IMR-90 (cell line): Measurements from ENCODE around the gene TNRC6C. TPM values are rescaled to one million over a fixed set of nuclear protein-coding genes. Genes with fewer than 3 reads are reported as not detected.

Experiments
- ATAC-seq: fragments of 200-7000 bp; cut with Tn5 transposase; 2 replicates; pipeline ENCODE4 v1.9.1; 2020; ENCODE audit warnings: low read depth, mild to moderate bottlenecking, moderate library complexity
- BruUV-seq: library from RNA; stranded (reverse); fragments of 400-500 nt; replicated peaks from 2 replicates; lab custom pipeline; 2021; lab: Mats Ljungman, UMichigan
- CTCF ChIA-PET: fragments of 300-600 bp; formaldehyde crosslinking; extraction: SDS; loops from one replicate; lab custom pipeline; 2021; ENCODE audit warnings: antibody characterized with exemption; lab: Yijun Ruan, JAX
- POLR2A ChIA-PET: fragments of 300-600 bp; sonication (Branson Sonifier 250); formaldehyde crosslinking; loops from one replicate; lab custom pipeline; 2022; ENCODE audit warnings: antibody characterized with exemption; ENCODE audit not compliant: unreplicated experiment; lab: Charles Lee
- DNase-seq: peaks from one replicate; pipeline ENCODE4 v3.0.0; 2013
- H2AFZ ChIP-seq: replicated peaks from 2 replicates; pipeline ENCODE3; 2013; ENCODE audit warnings: low read length, mild to moderate bottlenecking; ENCODE audit not compliant: poor library complexity
- H2AK5ac ChIP-seq: 2 replicates; pipeline ENCODE4 v1.6.1; 2013; ENCODE audit warnings: low read depth, low read length, inconsistent platforms
- H2AK9ac ChIP-seq: replicated peaks from 2 replicates; pipeline ENCODE3; 2013; ENCODE audit warnings: mild to moderate bottlenecking, low read depth, low read length, moderate library complexity; ENCODE audit not compliant: poor library complexity
- H2BK120ac ChIP-seq: 2 replicates; pipeline ENCODE4 v1.6.1; 2013; ENCODE audit warnings: low read depth, low read length, inconsistent platforms
- H2BK15ac ChIP-seq: 3 replicates; pipeline ENCODE4 v1.6.1; 2013; ENCODE audit warnings: low read depth, low read length, inconsistent platforms
- H2BK20ac ChIP-seq: 2 replicates; pipeline ENCODE4 v1.6.1; 2013; ENCODE audit warnings: low read depth, mild to moderate bottlenecking, inconsistent platforms, low read length, moderate library complexity
- H2BK5ac ChIP-seq: 2 replicates; pipeline ENCODE4 v1.6.1; 2013; ENCODE audit warnings: mild to moderate bottlenecking, low read depth, low read length, inconsistent platforms; ENCODE audit not compliant: poor library complexity, severe bottlenecking
- H3K14ac ChIP-seq: replicated peaks from 2 replicates; pipeline ENCODE4 v1.6.1; 2013; ENCODE audit warnings: low read depth, low read length, inconsistent platforms
- H3K18ac ChIP-seq: 2 replicates; pipeline ENCODE4 v1.6.1; 2013; ENCODE audit warnings: low read depth, low read length, control low read depth
- H3K23ac ChIP-seq: 2 replicates; pipeline ENCODE4 v1.6.1; 2013; ENCODE audit warnings: low read depth, low read length, inconsistent platforms
- H3K27ac ChIP-seq: 2 replicates; pipeline ENCODE4 v1.5.1; 2013; ENCODE audit warnings: mild to moderate bottlenecking, control low read depth, low read length; ENCODE audit not compliant: insufficient read depth
- H3K27me3 ChIP-seq: 2 replicates; pipeline ENCODE4 v1.6.1; 2013; ENCODE audit warnings: low read length; ENCODE audit not compliant: control insufficient read depth, insufficient read depth
- H3K36me3 ChIP-seq: 2 replicates; pipeline ENCODE4 v1.6.1; 2013; ENCODE audit warnings: low read length, mixed read lengths; ENCODE audit not compliant: control insufficient read depth, insufficient read depth
- H3K4ac ChIP-seq: 2 replicates; pipeline ENCODE4 v1.6.1; 2013; ENCODE audit warnings: low read depth, low read length, inconsistent platforms
- H3K4me1 ChIP-seq: 2 replicates; pipeline ENCODE4 v1.6.1; 2013; ENCODE audit warnings: low read length, mixed read lengths; ENCODE audit not compliant: control insufficient read depth, insufficient read depth
- H3K4me2 ChIP-seq: 2 replicates; pipeline ENCODE4 v1.6.1; 2013; ENCODE audit warnings: low read depth, mild to moderate bottlenecking, control low read depth, low read length, moderate library complexity
- H3K4me3 ChIP-seq: 2 replicates; pipeline ENCODE4 v1.5.1; 2013; ENCODE audit warnings: low read depth, mild to moderate bottlenecking, control low read depth, low read length, moderate library complexity; ENCODE audit not compliant: insufficient read depth
- H3K56ac ChIP-seq: 2 replicates; pipeline ENCODE4 v1.6.1; 2013; ENCODE audit warnings: low read length, inconsistent platforms; ENCODE audit not compliant: insufficient read depth; ENCODE audit errors: extremely low read depth
- H3K79me1 ChIP-seq, 2 experiments: 2 replicates each; pipeline ENCODE4 v1.6.1; 2013; ENCODE audit warnings: low read length in 2 of 2, inconsistent platforms in 1 of 2, low read depth in 1 of 2
- H3K9ac ChIP-seq: 2 replicates; pipeline ENCODE4 v1.6.1; 2013; ENCODE audit warnings: low read depth, low read length, control low read depth
- H3K9me1 ChIP-seq: 2 replicates; pipeline ENCODE4 v1.6.1; 2013; ENCODE audit warnings: low read length, inconsistent platforms; ENCODE audit not compliant: insufficient read depth
- H3K9me3 ChIP-seq: 2 replicates; pipeline ENCODE4 v1.6.1; 2013; ENCODE audit warnings: low read length; ENCODE audit not compliant: control insufficient read depth, insufficient read depth
- H4K20me1 ChIP-seq: 2 replicates; pipeline ENCODE4 v1.6.1; 2013; ENCODE audit warnings: low read length, inconsistent platforms; ENCODE audit not compliant: insufficient read depth
- H4K5ac ChIP-seq: 2 replicates; pipeline ENCODE4 v1.6.1; 2013; ENCODE audit warnings: mild to moderate bottlenecking, low read depth, low read length, control low read depth
- H4K8ac ChIP-seq, 2 experiments: 2 replicates each; pipeline ENCODE4 v1.6.1; 2013; ENCODE audit warnings: low read depth in 2 of 2, low read length in 2 of 2, control low read depth in 1 of 2, inconsistent platforms in 1 of 2
- H4K91ac ChIP-seq: 2 replicates; pipeline ENCODE4 v1.6.1; 2013; ENCODE audit warnings: low read depth, low read length, inconsistent platforms; ENCODE audit not compliant: insufficient read depth
- BHLHE40 ChIP-seq: fragments of 150-350 bp; IDR thresholded peaks from 2 replicates; pipeline ENCODE4 v1.6.1; 2016; ENCODE audit warnings: mild to moderate bottlenecking, low read depth, low read length
- MAFK ChIP-seq: IDR thresholded peaks from 2 replicates; pipeline ENCODE4 v1.6.1; 2012; ENCODE audit warnings: low read depth, low read length, improper control_type of control experiment
- POLR2A ChIP-seq: IDR thresholded peaks from 2 replicates; pipeline ENCODE4 v1.6.1; 2012; ENCODE audit warnings: mild to moderate bottlenecking, low read depth, low read length
- WGBS, 2 experiments: methylation state at CpG; one replicate each; pipeline versions ENCODE4 v1.1.5 to v1.1.7; 2013; ENCODE audit warnings: missing lambda C conversion rate in 2 of 2; ENCODE audit not compliant: insufficient read length in 1 of 2; ENCODE audit errors: extremely low coverage in 2 of 2; 5-methylcytosine and 5-hydroxymethylcytosine counted together
- dilution Hi-C: fragments of 300-500 bp; cut with HindIII; formaldehyde crosslinking; loops from one replicate; pipeline ENCODE4 v1.14.3; 2018; ENCODE audit warnings: low sequenced_read_pairs; ENCODE audit not compliant: unreplicated experiment
- in situ Hi-C: fragments of 300-500 bp; cut with MboI; formaldehyde crosslinking; loops from 3 replicates; pipeline ENCODE4 v1.14.3; 2019; ENCODE audit warnings: low sequenced_read_pairs, inconsistent platforms, mixed read lengths
- intact Hi-C: fragments of 100-400 bp; cut with micrococcal nuclease; formaldehyde crosslinking; loops from 2 replicates; pipeline ENCODE4 v1.10.0; 2022
- polyA plus RNA-seq, 3 experiments: library from polyadenylated mRNA; depleted of rRNA; stranded (reverse); fragments of >200 nt; gene quantifications; 2 replicates each; pipeline ENCODE4 v1.2.3, GENCODE V29; 2012; ENCODE audit warnings: low replicate concordance in 1 of 3
- total RNA-seq: library from RNA; depleted of rRNA; stranded (reverse); fragments of >200 nt; gene quantifications from 2 replicates; pipeline ENCODE4 v1.2.3, GENCODE V29; 2012
- TF ChIP-seq, protein P1 (sequence below): fragments of 150-350 bp; IDR thresholded peaks from 2 replicates; pipeline ENCODE4 v1.6.1; 2017; ENCODE audit warnings: mild to moderate bottlenecking, antibody characterized with exemption, low read length, low read depth

TNRC6C gene
- total and polyA plus RNA-seq, 2 of the 4 experiments (the other 2 are of a cell fraction): 1.6 to 2.7 TPM

DNA sequence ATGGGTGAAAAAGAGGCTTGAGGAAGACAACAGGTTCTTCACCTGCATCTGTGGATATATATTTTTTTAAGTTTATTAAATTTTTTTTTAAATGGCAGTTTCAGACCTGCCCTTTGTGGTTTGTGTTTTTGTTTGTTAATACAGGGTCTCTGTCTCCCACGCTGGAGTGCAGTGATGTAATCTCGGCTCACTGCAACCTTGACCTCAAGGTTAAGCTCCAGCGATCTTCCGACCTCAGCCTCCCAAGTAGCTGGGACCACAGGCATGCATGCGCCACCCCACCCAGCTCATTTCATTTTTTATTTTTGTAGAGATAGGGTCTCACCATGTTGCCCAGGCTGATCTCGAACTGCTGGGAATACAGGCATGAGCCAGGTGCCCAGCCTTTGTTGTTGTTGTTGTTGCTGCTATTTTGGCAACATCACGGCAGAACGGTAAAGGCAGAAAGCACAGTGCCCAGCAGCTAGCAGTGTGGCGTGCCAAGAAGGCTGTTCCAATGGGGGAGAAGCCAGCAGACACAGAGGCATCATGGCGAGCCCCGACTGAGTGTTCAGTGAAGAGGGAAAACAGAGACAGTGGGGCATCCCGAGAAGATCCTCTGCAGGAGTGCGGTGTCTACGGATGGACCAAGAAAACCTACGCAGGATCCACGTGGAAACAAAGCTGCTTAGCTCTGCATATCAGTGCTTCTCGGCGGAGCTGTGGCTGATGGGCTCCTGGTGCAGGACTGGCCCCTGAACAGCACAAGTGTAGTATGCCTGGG, 150.4 kb downstream of the TNRC6C start:
- H3K56ac ChIP-seq: no peak overlapping the region
- H4K20me1 ChIP-seq: no peaks in the 10 kb centered on the region
- peaks cover 9% of the 10 kb centered on the region for H3K36me3 ChIP-seq
- no peak overlapping the region for H2BK5ac ChIP-seq
- H2BK120ac ChIP-seq: no peak overlapping the region
- intact Hi-C loops (no loop called here), in situ Hi-C loops (no loop called here), dilution Hi-C loops (no loop called here)
- H3K9ac ChIP-seq: no peak overlapping the region
- H3K18ac ChIP-seq: no peak overlapping the region
- no peak overlapping the region for H3K4me3 ChIP-seq
- H2AK5ac ChIP-seq: no peak overlapping the region
- POLR2A ChIA-PET: interaction anchor here (0.5 kb wide), 1 partner anchor 146 kb away, joined by 5 read pairs; no protein-coding TSS in a partner anchor
- H3K23ac ChIP-seq: no peak overlapping the region
- no peak overlapping the region for H2BK20ac ChIP-seq
- TF ChIP-seq, protein P1, sequence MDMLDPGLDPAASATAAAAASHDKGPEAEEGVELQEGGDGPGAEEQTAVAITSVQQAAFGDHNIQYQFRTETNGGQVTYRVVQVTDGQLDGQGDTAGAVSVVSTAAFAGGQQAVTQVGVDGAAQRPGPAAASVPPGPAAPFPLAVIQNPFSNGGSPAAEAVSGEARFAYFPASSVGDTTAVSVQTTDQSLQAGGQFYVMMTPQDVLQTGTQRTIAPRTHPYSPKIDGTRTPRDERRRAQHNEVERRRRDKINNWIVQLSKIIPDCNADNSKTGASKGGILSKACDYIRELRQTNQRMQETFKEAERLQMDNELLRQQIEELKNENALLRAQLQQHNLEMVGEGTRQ: no peak
- TF ChIP-seq POLR2A: no peak
- TF ChIP-seq BHLHE40: no peak
- no peak for TF ChIP-seq MAFK
- H4K5ac ChIP-seq: no peak overlapping the region
- H3K14ac ChIP-seq: no peak overlapping the region
- no peak overlapping the region for H4K91ac ChIP-seq
- no peak overlapping the region for H3K27ac ChIP-seq
- BruUV-seq: no TSS peak
- H2AK9ac ChIP-seq: peak overlapping the region; percentile 48
- no peak for ATAC-seq
- H4K8ac ChIP-seq: no peak overlapping the region
- no peaks in the 10 kb centered on the region for H3K9me3 ChIP-seq
- no peak overlapping the region for H2BK15ac ChIP-seq
- no peak overlapping the region for H2AFZ ChIP-seq
- CTCF ChIA-PET: no interaction called here
- DNase-seq: no peak
- no peak overlapping the region for H3K4ac ChIP-seq
- H3K4me1 ChIP-seq: no peaks in the 10 kb centered on the region; the same call in 1 of the 2 replicates
- 86% methylated on average over 11 of the region's 18 CpGs; no CpG with 5 or more reads in 1 of the 2 experiments for WGBS, 2 experiments
- H3K4me2 ChIP-seq: no peak overlapping the region
- H3K27me3 ChIP-seq: peaks cover 3% of the 10 kb centered on the region; the same call in 1 of the 2 replicates
- no peaks in the 10 kb centered on the region for H3K9me1 ChIP-seq
- no peaks in the 10 kb centered on the region for H3K79me1 ChIP-seq
